GM23338 (cell line): ENCODE results near the gene DIDO1. TPM values are rescaled to one million over a fixed set of nuclear protein-coding genes. Genes with fewer than 3 reads are reported as not detected.

Source experiments
- ATAC-seq: fragments of 200-7000 bp; cut with Tn5 transposase; 3 replicates; pipeline ENCODE4 v1.9.1; 2020
- DNase-seq: peaks from one replicate; pipeline ENCODE4 v3.0.0-alpha.2; 2015; ENCODE audit warnings: low spot score
- H2AFZ ChIP-seq: fragments of 200-600 bp; sonication (generic); 2 replicates; pipeline ENCODE4 v1.8.0; 2016; ENCODE audit warnings: antibody characterized with exemption, mild to moderate bottlenecking, moderate library complexity
- H3F3A ChIP-seq: fragments of 200-600 bp; sonication (generic); replicated peaks from 2 replicates; pipeline ENCODE4 v1.8.0; 2017; ENCODE audit warnings: antibody characterized with exemption, mixed run types, low read depth
- H3K27ac ChIP-seq: fragments of 200-600 bp; sonication (generic); 2 replicates; pipeline ENCODE4 v1.6.1; 2016; ENCODE audit warnings: low read depth
- H3K27me3 ChIP-seq: fragments of 200-600 bp; sonication (generic); 2 replicates; pipeline ENCODE4 v1.8.0; 2016; ENCODE audit warnings: mild to moderate bottlenecking, mixed run types, moderate library complexity; ENCODE audit not compliant: insufficient read depth
- H3K36me3 ChIP-seq: fragments of 200-600 bp; sonication (generic); 2 replicates; pipeline ENCODE4 v1.8.0; 2016; ENCODE audit warnings: mild to moderate bottlenecking; ENCODE audit not compliant: insufficient read depth
- H3K4me1 ChIP-seq: fragments of 200-600 bp; sonication (generic); 2 replicates; pipeline ENCODE4 v1.8.0; 2016; ENCODE audit warnings: mild to moderate bottlenecking, moderate library complexity; ENCODE audit not compliant: insufficient read depth
- H3K4me2 ChIP-seq: fragments of 200-600 bp; sonication (generic); 2 replicates; pipeline ENCODE4 v1.7.1; 2017; ENCODE audit warnings: mixed run types
- H3K4me3 ChIP-seq: fragments of 200-600 bp; sonication (generic); 2 replicates; pipeline ENCODE4 v1.6.1; 2016; ENCODE audit warnings: mixed run types
- H3K79me2 ChIP-seq: fragments of 200-600 bp; sonication (generic); replicated peaks from 2 replicates; pipeline ENCODE4 v1.8.0; 2017; ENCODE audit warnings: mild to moderate bottlenecking; ENCODE audit not compliant: insufficient read depth
- H3K9me2 ChIP-seq: fragments of 200-600 bp; sonication (generic); 2 replicates; pipeline ENCODE4 v1.8.0; 2017; ENCODE audit not compliant: insufficient read depth
- H4K20me1 ChIP-seq: fragments of 200-600 bp; sonication (generic); replicated peaks from 2 replicates; pipeline ENCODE4 v1.8.0; 2017; ENCODE audit warnings: mild to moderate bottlenecking; ENCODE audit not compliant: insufficient read depth
- H3K27ac Mint-ChIP-seq: 2 replicates; pipeline ENCODE4 v1.8.0; 2020; ENCODE audit warnings: inconsistent platforms, mild to moderate bottlenecking, moderate library complexity, mixed read lengths
- H3K27me3 Mint-ChIP-seq: 3 replicates; pipeline ENCODE4 v1.8.0; 2022; ENCODE audit warnings: low read depth, mild to moderate bottlenecking, moderate library complexity, mixed read lengths, inconsistent platforms; ENCODE audit not compliant: insufficient read depth, poor library complexity
- H3K36me3 Mint-ChIP-seq: 3 replicates; pipeline ENCODE4 v1.8.0; 2021; ENCODE audit warnings: low read depth, mild to moderate bottlenecking, inconsistent platforms, moderate library complexity, mixed read lengths
- H3K4me1 Mint-ChIP-seq: 3 replicates; pipeline ENCODE4 v1.8.0; 2020; ENCODE audit warnings: mild to moderate bottlenecking, inconsistent platforms, mixed read lengths
- H3K4me3 Mint-ChIP-seq: 3 replicates; pipeline ENCODE4 v1.8.0; 2021; ENCODE audit warnings: moderate library complexity, mild to moderate bottlenecking, inconsistent platforms, mixed read lengths
- H3K9me3 Mint-ChIP-seq: 3 replicates; pipeline ENCODE4 v1.8.0; 2020; ENCODE audit warnings: moderate library complexity, mild to moderate bottlenecking, inconsistent platforms, mixed read lengths
- CREB1 ChIP-seq: fragments of 250-450 bp; sonication (Bioruptor Pico); IDR thresholded peaks from 2 replicates; pipeline ENCODE4 v1.5.0; 2020; ENCODE audit warnings: low read depth, mild to moderate bottlenecking, moderate library complexity
- EZH2phosphoT487 ChIP-seq: fragments of 200-600 bp; sonication (generic); IDR thresholded peaks from one replicate; pipeline ENCODE4 v1.8.1; 2018; ENCODE audit warnings: antibody characterized with exemption; ENCODE audit not compliant: unreplicated experiment
- JUNB ChIP-seq: IDR thresholded peaks from one replicate; pipeline ENCODE4 v1.6.1; 2016; ENCODE audit warnings: antibody characterized with exemption; ENCODE audit not compliant: unreplicated experiment
- REST ChIP-seq: IDR thresholded peaks from one replicate; pipeline ENCODE4 v1.6.1; 2018; ENCODE audit warnings: antibody characterized with exemption; ENCODE audit not compliant: unreplicated experiment
- STAT1 ChIP-seq: IDR thresholded peaks from one replicate; pipeline ENCODE4 v1.6.1; 2016; ENCODE audit warnings: antibody characterized with exemption; ENCODE audit not compliant: unreplicated experiment
- ZNF331 ChIP-seq: fragments of 250-450 bp; sonication (Bioruptor Pico); IDR thresholded peaks from 2 replicates; pipeline ENCODE4 v1.5.0; 2020; ENCODE audit warnings: low read depth, mild to moderate bottlenecking, moderate library complexity
- polyA plus RNA-seq: library from polyadenylated mRNA; unstranded; fragments of >200 nt; fragmentation: Nextera tagmentation; extraction: Ambion mirVana; gene quantifications from 2 replicates; pipeline ENCODE4 v1.2.1, GENCODE V29; 2016
- total RNA-seq: library from RNA; depleted of rRNA; stranded (reverse); fragments of >200 nt; shearing (Covaris generic); gene quantifications from 2 replicates; pipeline ENCODE4 v1.2.3, GENCODE V29; 2014
- TF ChIP-seq, protein P1 (sequence below): fragments of 250-450 bp; sonication (Bioruptor Pico); IDR thresholded peaks from 2 replicates; pipeline ENCODE4 v1.5.0; 2020; ENCODE audit warnings: mild to moderate bottlenecking, moderate library complexity
- TF ChIP-seq, protein P2 (sequence below): IDR thresholded peaks from 2 replicates; pipeline ENCODE4 v1.6.1; 2016; ENCODE audit warnings: antibody characterized with exemption

Gene DIDO1
- total and polyA plus RNA-seq, 2 experiments from 2014 or later: 72.4 to 162 TPM

DNA sequence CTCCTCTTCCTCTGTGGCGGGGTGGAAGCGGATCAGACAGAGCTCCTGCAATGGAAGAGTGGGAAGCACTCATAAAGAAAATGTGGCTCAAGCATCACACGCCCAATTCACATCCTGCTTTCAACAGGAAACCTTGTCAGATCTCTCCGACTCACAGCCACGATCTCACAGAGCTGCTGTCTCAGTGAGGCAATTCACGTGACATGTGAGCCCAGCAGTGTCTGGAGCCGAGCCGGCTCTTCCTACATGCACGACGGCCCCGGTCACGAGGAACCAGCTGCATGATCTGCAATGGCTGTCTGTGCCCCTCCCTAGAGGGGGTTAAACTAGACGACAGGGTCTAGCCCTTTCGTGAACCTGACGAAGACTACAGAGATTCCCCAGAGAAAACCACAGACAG, 35.2 kb downstream of the DIDO1 start (continued):
- TF ChIP-seq STAT1: no peak
- no peak for TF ChIP-seq EZH2phosphoT487
- TF ChIP-seq, protein P1, sequence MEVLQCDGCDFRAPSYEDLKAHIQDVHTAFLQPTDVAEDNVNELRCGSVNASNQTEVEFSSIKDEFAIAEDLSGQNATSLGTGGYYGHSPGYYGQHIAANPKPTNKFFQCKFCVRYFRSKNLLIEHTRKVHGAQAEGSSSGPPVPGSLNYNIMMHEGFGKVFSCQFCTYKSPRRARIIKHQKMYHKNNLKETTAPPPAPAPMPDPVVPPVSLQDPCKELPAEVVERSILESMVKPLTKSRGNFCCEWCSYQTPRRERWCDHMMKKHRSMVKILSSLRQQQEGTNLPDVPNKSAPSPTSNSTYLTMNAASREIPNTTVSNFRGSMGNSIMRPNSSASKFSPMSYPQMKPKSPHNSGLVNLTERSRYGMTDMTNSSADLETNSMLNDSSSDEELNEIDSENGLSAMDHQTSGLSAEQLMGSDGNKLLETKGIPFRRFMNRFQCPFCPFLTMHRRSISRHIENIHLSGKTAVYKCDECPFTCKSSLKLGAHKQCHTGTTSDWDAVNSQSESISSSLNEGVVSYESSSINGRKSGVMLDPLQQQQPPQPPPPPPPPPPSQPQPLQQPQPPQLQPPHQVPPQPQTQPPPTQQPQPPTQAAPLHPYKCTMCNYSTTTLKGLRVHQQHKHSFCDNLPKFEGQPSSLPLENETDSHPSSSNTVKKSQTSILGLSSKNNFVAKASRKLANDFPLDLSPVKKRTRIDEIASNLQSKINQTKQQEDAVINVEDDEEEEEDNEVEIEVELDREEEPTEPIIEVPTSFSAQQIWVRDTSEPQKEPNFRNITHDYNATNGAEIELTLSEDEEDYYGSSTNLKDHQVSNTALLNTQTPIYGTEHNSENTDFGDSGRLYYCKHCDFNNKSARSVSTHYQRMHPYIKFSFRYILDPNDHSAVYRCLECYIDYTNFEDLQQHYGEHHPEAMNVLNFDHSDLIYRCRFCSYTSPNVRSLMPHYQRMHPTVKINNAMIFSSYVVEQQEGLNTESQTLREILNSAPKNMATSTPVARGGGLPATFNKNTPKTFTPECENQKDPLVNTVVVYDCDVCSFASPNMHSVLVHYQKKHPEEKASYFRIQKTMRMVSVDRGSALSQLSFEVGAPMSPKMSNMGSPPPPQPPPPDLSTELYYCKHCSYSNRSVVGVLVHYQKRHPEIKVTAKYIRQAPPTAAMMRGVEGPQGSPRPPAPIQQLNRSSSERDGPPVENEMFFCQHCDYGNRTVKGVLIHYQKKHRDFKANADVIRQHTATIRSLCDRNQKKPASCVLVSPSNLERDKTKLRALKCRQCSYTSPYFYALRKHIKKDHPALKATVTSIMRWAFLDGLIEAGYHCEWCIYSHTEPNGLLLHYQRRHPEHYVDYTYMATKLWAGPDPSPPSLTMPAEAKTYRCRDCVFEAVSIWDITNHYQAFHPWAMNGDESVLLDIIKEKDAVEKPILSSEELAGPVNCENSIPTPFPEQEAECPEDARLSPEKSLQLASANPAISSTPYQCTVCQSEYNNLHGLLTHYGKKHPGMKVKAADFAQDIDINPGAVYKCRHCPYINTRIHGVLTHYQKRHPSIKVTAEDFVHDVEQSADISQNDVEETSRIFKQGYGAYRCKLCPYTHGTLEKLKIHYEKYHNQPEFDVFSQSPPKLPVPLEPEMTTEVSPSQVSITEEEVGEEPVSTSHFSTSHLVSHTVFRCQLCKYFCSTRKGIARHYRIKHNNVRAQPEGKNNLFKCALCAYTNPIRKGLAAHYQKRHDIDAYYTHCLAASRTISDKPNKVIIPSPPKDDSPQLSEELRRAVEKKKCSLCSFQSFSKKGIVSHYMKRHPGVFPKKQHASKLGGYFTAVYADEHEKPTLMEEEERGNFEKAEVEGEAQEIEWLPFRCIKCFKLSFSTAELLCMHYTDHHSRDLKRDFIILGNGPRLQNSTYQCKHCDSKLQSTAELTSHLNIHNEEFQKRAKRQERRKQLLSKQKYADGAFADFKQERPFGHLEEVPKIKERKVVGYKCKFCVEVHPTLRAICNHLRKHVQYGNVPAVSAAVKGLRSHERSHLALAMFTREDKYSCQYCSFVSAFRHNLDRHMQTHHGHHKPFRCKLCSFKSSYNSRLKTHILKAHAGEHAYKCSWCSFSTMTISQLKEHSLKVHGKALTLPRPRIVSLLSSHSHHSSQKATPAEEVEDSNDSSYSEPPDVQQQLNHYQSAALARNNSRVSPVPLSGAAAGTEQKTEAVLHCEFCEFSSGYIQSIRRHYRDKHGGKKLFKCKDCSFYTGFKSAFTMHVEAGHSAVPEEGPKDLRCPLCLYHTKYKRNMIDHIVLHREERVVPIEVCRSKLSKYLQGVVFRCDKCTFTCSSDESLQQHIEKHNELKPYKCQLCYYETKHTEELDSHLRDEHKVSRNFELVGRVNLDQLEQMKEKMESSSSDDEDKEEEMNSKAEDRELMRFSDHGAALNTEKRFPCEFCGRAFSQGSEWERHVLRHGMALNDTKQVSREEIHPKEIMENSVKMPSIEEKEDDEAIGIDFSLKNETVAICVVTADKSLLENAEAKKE (CRISPR knock-in tag): no peak
- TF ChIP-seq JUNB: no peak

DNA sequence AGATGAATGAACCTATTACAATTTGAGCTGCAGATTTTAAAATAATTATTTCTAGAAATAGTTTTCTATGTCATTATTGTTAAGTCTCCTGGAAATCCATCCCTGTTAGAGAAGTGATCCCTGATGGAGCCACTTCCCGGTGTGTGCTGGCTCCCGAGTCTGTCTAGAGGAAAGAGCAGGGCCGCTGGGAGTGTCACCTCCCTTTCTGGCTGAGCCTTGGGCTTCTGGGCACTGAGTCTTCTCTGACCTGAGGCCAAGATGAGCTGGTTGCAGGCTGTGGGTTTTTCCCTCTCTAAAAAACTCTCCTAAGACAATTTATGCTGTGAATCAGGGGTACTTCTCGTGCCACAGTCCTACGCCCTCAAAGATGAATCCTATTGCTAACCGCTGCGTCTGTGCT, 35.9 kb downstream of the DIDO1 start:
- no peak overlapping the region for H3K27ac Mint-ChIP-seq
- Histone ChIP-seq H3K4me1 (peaks cover 6% of the 10 kb centered on the region; the same call in 1 of the 2 replicates), H3F3A (peaks cover 89% of the 10 kb centered on the region), H3K36me3 (peaks cover 81% of the 10 kb centered on the region), H3K27me3 (no peaks in the 10 kb centered on the region), H2AFZ (no peak overlapping the region), H4K20me1 (peaks cover 27% of the 10 kb centered on the region), H3K79me2 (no peaks in the 10 kb centered on the region), H3K27ac (no peak overlapping the region), H3K4me3 (no peak overlapping the region), H3K9me2 (no peaks in the 10 kb centered on the region), H3K4me2 (no peak overlapping the region)
- no peak for ATAC-seq
- H3K9me3 Mint-ChIP-seq: no peaks in the 10 kb centered on the region; the same call in 2 of the 3 replicates
- peaks cover 19% of the 10 kb centered on the region for H3K27me3 Mint-ChIP-seq
- no peak overlapping the region for H3K4me3 Mint-ChIP-seq
- DNase-seq: no peak
- peaks cover 19% of the 10 kb centered on the region for H3K4me1 Mint-ChIP-seq
- H3K36me3 Mint-ChIP-seq: peaks cover 94% of the 10 kb centered on the region
- TF ChIP-seq ZNF331 (CRISPR knock-in tag): no peak
- TF ChIP-seq, protein P2, sequence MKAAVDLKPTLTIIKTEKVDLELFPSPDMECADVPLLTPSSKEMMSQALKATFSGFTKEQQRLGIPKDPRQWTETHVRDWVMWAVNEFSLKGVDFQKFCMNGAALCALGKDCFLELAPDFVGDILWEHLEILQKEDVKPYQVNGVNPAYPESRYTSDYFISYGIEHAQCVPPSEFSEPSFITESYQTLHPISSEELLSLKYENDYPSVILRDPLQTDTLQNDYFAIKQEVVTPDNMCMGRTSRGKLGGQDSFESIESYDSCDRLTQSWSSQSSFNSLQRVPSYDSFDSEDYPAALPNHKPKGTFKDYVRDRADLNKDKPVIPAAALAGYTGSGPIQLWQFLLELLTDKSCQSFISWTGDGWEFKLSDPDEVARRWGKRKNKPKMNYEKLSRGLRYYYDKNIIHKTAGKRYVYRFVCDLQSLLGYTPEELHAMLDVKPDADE: no peak
- no peak for TF ChIP-seq CREB1 (CRISPR knock-in tag)
- TF ChIP-seq REST: no peak
